VCaP (cell line): ENCODE results near the gene TAS2R13.
A peak's percentile ranks its signal among the peaks of the same experiment; 100 is the strongest.

Experiments used
- H3K27ac ChIP-seq: fragments of 450-650 bp; 2 replicates; pipeline ENCODE4 v1.5.1; 2017
- CTCF ChIP-seq: fragments of 450-650 bp; conservative IDR thresholded peaks from 2 replicates; pipeline ENCODE4 v1.5.1; 2017; ENCODE audit warnings: mild to moderate bottlenecking, moderate library complexity

TAS2R13 gene, protein sequence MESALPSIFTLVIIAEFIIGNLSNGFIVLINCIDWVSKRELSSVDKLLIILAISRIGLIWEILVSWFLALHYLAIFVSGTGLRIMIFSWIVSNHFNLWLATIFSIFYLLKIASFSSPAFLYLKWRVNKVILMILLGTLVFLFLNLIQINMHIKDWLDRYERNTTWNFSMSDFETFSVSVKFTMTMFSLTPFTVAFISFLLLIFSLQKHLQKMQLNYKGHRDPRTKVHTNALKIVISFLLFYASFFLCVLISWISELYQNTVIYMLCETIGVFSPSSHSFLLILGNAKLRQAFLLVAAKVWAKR

GRCh38 chr12:10909462-10909861 lies at the start of gene TAS2R13:
Gene TAS2R13 (minus strand): TSS chr12:10909562. CDS start chr12:10909298, 264 bp downstream.
- H3K27ac ChIP-seq, result peak within 1 kb of the TSS; percentile 17; the same call in 1 of the 2 replicates
- TF ChIP-seq CTCF, result no peak

DNA sequence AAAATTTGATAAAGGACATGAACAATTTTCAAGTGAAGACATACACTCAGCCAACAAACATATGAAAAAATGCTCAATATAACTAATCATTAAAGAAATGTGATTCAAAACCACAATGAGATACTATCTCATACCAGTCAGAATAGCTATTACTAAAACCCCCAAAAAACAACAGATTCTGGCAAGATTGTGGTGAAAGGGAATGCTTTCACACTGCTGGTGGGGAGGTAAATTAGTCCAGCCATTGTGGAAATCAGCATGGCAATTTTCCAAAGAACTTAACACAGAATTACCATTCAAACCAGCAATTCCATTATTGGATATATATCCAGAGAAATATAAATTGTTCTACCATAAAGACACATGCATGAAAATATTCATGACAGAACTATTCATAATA lies 48.4 kb upstream of the TAS2R13 start:
- H3K27ac ChIP-seq, result no peak overlapping the region

DNA sequence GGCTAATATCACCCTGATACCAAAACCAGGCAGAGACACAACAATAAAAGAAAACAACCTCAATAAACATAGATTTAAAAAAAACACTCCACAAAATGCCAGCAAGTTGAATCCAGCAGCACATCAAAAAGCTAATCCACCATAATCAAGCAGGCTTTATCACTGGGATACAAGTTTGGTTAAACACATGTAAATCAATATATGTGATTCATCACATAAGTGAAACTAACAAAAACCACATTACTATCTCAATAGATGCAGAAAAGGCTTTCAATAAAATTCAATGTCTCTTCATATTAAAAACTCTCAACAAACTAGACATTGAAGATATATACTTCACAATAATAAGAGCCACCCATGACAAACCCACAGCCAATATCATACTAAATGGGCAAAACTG lies 46.7 kb upstream of the TAS2R13 start:
- no peak overlapping the region for H3K27ac ChIP-seq
- TF ChIP-seq CTCF, result no peak

More for the DNA sequence above, 48.4 kb upstream of the TAS2R13 start:
- no peak for TF ChIP-seq CTCF

GRCh38 chr12:10952645-10953044 lies 43.3 kb upstream of the TAS2R13 start:
- H3K27ac ChIP-seq, result no peak overlapping the region
- TF ChIP-seq CTCF, result no peak

GRCh38 chr12:10943167-10943566 lies 33.8 kb upstream of the TAS2R13 start:
- H3K27ac ChIP-seq, result no peak overlapping the region
- no peak for TF ChIP-seq CTCF

GRCh38 chr12:10941916-10942607 lies 32.7 kb upstream of the TAS2R13 start:
- no peak for TF ChIP-seq CTCF
- no peak overlapping the region for H3K27ac ChIP-seq

- no peak for TF ChIP-seq CTCF
- H3K27ac ChIP-seq, result no peak overlapping the region
These were observed 32.0 kb upstream of the TAS2R13 start for GRCh38 chr12:10941369-10941768.
